ENCODE results near the gene RUNX1.

The RUNX1 gene

DNA sequence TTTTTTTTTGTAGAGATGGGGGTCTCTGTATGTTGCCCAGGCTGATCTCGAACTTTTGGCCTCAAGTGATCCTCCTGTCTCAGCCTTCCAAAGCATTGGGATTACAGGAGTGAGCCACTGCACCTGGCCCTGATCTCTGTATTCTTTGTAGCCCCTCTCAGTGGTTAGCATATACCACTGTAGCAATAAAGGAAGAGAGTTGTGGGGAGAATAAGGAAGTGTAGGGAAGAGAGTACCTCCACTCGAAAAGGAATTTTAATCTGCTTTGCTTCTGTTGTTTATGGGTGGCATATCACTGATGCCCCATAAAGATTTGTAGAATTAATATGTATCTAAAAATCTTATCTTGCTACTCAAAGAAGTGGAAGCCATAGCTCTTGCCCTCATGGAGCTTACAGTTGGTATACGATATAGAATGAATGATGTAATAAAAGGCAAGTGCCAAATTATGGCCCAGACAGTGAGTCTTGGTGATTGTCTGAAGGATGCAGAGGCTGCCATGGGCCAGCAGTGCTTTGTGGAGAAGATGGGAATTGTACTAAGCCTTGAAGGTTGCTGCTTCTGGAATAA is 284.3 kb downstream of the RUNX1 start:
- TF ChIP-seq, protein P1, sequence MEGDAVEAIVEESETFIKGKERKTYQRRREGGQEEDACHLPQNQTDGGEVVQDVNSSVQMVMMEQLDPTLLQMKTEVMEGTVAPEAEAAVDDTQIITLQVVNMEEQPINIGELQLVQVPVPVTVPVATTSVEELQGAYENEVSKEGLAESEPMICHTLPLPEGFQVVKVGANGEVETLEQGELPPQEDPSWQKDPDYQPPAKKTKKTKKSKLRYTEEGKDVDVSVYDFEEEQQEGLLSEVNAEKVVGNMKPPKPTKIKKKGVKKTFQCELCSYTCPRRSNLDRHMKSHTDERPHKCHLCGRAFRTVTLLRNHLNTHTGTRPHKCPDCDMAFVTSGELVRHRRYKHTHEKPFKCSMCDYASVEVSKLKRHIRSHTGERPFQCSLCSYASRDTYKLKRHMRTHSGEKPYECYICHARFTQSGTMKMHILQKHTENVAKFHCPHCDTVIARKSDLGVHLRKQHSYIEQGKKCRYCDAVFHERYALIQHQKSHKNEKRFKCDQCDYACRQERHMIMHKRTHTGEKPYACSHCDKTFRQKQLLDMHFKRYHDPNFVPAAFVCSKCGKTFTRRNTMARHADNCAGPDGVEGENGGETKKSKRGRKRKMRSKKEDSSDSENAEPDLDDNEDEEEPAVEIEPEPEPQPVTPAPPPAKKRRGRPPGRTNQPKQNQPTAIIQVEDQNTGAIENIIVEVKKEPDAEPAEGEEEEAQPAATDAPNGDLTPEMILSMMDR (IDR thresholded peaks at IDR 0.05; ENCODE audit: poor library complexity, severe bottlenecking) = no peak

DNA sequence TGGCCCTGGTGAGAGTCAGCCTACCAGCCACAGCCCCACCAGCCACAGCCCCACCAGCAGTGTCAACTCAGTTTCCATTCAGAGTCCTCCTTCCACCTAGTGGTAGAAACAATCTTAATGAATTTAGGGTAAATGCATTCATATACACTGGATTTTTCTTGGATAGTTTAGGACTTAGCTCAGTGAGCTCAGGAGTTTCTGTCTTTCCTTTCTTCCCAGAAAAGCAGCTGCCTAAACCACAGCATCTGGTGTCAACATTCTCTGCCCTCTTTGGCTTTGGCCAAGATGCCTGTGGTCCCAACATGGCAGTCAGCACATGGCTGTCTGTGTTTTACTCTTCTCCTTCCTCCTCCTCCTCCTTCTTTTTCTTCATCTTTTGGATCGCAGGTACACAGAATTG is 286.3 kb downstream of the RUNX1 start:
- H3K4me1 ChIP-seq (ENCODE audit: insufficient read depth, poor library complexity, severe bottlenecking) = peaks cover 4% of the 10 kb centered on the region
- no peak overlapping the region for H3K4me3 ChIP-seq (ENCODE audit: severe bottlenecking)
- H3K9me3 ChIP-seq (ENCODE audit: severe bottlenecking) = no peaks in the 10 kb centered on the region
- ATAC-seq (ENCODE audit: low read depth) (no peak), DNase-seq (ENCODE audit: low spot score) (no peak)
- H3K36me3 ChIP-seq (ENCODE audit: low read depth) = no peaks in the 10 kb centered on the region
- no peaks in the 10 kb centered on the region for H3K27me3 ChIP-seq (ENCODE audit: insufficient read depth, poor library complexity, severe bottlenecking)
- no peak overlapping the region for H3K27ac ChIP-seq (ENCODE audit: poor library complexity, severe bottlenecking)
- TF ChIP-seq, protein P1 (IDR thresholded peaks at IDR 0.05; ENCODE audit: poor library complexity, severe bottlenecking) = no peak

More for the DNA sequence above, 284.3 kb downstream of the RUNX1 start:
- ATAC-seq (ENCODE audit: low read depth) (no peak), DNase-seq (ENCODE audit: low spot score) (no peak)
- H3K9me3 ChIP-seq (ENCODE audit: severe bottlenecking) = no peaks in the 10 kb centered on the region
- no peaks in the 10 kb centered on the region for H3K36me3 ChIP-seq (ENCODE audit: low read depth)
- H3K27ac ChIP-seq (ENCODE audit: poor library complexity, severe bottlenecking) = no peak overlapping the region
- H3K4me1 ChIP-seq (ENCODE audit: insufficient read depth, poor library complexity, severe bottlenecking) = peaks cover 4% of the 10 kb centered on the region
- H3K4me3 ChIP-seq (ENCODE audit: severe bottlenecking) = no peak overlapping the region
- no peaks in the 10 kb centered on the region for H3K27me3 ChIP-seq (ENCODE audit: insufficient read depth, poor library complexity, severe bottlenecking)

DNA sequence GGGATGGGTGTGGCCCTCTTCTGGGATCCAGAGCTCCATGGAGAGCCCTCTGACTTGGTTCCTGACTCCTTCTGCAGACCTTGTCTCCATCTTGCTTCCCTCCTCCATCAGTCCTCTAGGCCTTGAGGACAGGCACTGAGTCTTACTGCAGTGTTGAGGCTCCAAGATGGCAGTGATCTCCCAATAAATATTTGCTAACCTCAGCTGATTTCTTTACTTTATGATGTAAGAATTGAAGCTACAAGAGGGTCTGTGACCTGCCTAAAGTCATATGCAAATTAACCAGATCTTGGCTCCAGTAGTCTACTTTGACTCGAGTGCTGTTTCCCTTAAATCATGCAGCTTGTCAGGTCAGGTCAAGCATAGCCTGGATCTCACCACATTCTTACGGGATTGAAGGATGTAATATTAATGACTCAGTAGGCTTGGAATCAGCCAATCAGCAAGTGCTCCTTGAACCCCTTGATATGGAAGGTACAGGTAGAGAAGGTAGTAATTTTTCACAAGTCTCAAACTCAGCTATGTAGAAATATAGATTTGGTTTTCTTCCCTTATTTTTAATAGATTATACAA is 287.3 kb downstream of the RUNX1 start:
- Histone ChIP-seq H3K4me3 (ENCODE audit: severe bottlenecking) (no peak overlapping the region), H3K27me3 (ENCODE audit: insufficient read depth, poor library complexity, severe bottlenecking) (no peaks in the 10 kb centered on the region), H3K36me3 (ENCODE audit: low read depth) (no peaks in the 10 kb centered on the region), H3K27ac (ENCODE audit: poor library complexity, severe bottlenecking) (no peak overlapping the region), H3K9me3 (ENCODE audit: severe bottlenecking) (no peaks in the 10 kb centered on the region), H3K4me1 (ENCODE audit: insufficient read depth, poor library complexity, severe bottlenecking) (peaks cover 4% of the 10 kb centered on the region)
- DNase-seq (ENCODE audit: low spot score) = no peak
- TF ChIP-seq, protein P1 (IDR thresholded peaks at IDR 0.05; ENCODE audit: poor library complexity, severe bottlenecking) = no peak
- no peak for ATAC-seq (ENCODE audit: low read depth)

DNA sequence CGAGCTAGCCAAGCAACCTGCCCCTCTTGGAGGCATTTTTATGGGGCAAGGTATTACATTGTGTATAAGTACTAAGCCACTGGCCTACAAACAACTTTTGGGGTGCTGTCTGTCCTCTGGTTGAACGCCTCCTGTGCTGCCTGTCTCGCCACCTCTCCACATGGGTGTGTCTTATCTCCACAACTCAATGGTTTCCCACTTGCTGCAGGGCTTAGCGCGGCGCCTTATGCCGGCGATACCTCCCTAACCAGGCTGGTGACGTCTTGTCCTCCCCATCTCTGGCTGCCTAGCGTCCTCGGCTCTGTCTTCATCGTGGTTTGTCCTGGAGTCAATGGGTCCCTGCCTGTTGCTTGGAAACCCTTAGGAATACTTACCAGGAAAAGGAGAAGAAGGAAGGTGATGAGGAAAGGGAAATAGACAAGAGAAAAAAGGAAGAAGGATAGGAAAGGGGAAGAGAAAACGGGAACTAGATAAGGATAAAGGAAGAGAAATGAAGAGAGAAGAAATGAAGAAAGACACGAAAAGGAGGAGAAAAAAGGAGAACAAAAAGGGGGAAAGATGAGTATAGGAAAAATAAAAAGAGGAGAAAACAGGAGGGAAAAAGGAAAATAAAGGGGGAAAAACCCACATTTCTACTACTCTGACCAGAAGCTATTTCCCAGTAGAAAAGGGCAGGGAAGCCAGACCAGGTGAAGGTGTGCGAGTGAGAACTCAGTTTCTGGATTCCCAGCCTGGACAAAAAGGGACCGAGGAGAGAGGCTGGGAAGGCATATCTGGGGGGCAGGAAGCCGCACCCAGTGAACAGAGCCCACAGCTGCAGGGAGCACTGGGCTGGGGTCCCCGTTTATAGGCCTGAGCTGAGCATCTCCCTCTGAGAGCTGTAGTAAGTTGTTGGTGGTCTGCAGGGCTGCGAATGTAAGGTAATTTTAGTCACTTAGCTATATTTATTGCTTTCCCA is 294.1 kb downstream of the RUNX1 start:
- TF ChIP-seq, protein P1 (IDR thresholded peaks at IDR 0.05; ENCODE audit: poor library complexity, severe bottlenecking) = no peak
- H3K4me1 ChIP-seq (ENCODE audit: insufficient read depth, poor library complexity, severe bottlenecking) = no peaks in the 10 kb centered on the region
- H3K4me3 ChIP-seq (ENCODE audit: severe bottlenecking) = no peak overlapping the region
- ATAC-seq (ENCODE audit: low read depth) (no peak), DNase-seq (ENCODE audit: low spot score) (no peak)
- no peaks in the 10 kb centered on the region for H3K27me3 ChIP-seq (ENCODE audit: insufficient read depth, poor library complexity, severe bottlenecking)
- no peak overlapping the region for H3K27ac ChIP-seq (ENCODE audit: poor library complexity, severe bottlenecking)
- no peaks in the 10 kb centered on the region for H3K9me3 ChIP-seq (ENCODE audit: severe bottlenecking)
- no peaks in the 10 kb centered on the region for H3K36me3 ChIP-seq (ENCODE audit: low read depth)

Data from RWPE2 (cell line).